Keratinocyte (primary cell): ENCODE data around the gene CRTC1. TPM values are rescaled to one million over a fixed set of nuclear protein-coding genes. Genes with fewer than 3 reads are reported as not detected.

Experiments
- DNase-seq: peaks from one replicate; pipeline ENCODE4 v3.0.0-alpha.2; 2011; ENCODE audit warnings: low read depth, missing footprints, low spot score
- FAIRE-seq: peaks from 2 replicates; lab custom pipeline; 2011; peaks lifted over from hg19 to GRCh38; lab: Jason Lieb, UNC
- H2AFZ ChIP-seq: 2 replicates; pipeline ENCODE4 v1.6.0; 2012; ENCODE audit warnings: low read length, control low read depth, inconsistent platforms; ENCODE audit not compliant: control insufficient read depth
- H3K27ac ChIP-seq: 2 replicates; pipeline ENCODE4 v1.5.1; 2011; ENCODE audit warnings: low read length; ENCODE audit not compliant: control insufficient read depth, insufficient read depth
- H3K27me3 ChIP-seq: 3 replicates; pipeline ENCODE4 v1.6.0; 2011; ENCODE audit warnings: low read length; ENCODE audit not compliant: control insufficient read depth, insufficient read depth; ENCODE audit errors: extremely low read depth
- H3K36me3 ChIP-seq, 2 experiments: 2 replicates in 1 of 2; 3 replicates in 1 of 2; pipeline ENCODE4 v1.5.1; 2011; ENCODE audit warnings: low read length in 2 of 2, mild to moderate bottlenecking in 1 of 2; ENCODE audit not compliant: control insufficient read depth in 2 of 2, insufficient read depth in 2 of 2; ENCODE audit errors: extremely low read depth in 1 of 2
- H3K4me1 ChIP-seq: 3 replicates; pipeline ENCODE4 v1.5.1; 2011; ENCODE audit warnings: low read length; ENCODE audit not compliant: control insufficient read depth, insufficient read depth; ENCODE audit errors: extremely low read depth
- H3K4me2 ChIP-seq: 3 replicates; pipeline ENCODE4 v1.6.0; 2011; ENCODE audit warnings: low read depth, low read length; ENCODE audit not compliant: control insufficient read depth, insufficient read depth; ENCODE audit errors: extremely low read depth
- H3K4me3 ChIP-seq, 3 experiments: fragments of 200-600 bp in 1 of 3; sonication (generic) in 1 of 3; 2 replicates in 2 of 3; 3 replicates in 1 of 3; pipeline ENCODE4 v1.5.1; 2011 to 2016; ENCODE audit warnings: low read length in 3 of 3, mild to moderate bottlenecking in 3 of 3, control low read depth in 2 of 3, inconsistent platforms in 1 of 3, low read depth in 1 of 3, mixed read lengths in 1 of 3, mixed run types in 1 of 3, moderate library complexity in 1 of 3; ENCODE audit not compliant: control insufficient read depth in 2 of 3, insufficient read depth in 2 of 3; ENCODE audit errors: extremely low read depth in 1 of 3
- H3K79me2 ChIP-seq: 2 replicates; pipeline ENCODE4 v1.6.0; 2012; ENCODE audit warnings: low read length; ENCODE audit not compliant: control insufficient read depth, insufficient read depth
- H3K9ac ChIP-seq: 3 replicates; pipeline ENCODE4 v1.6.0; 2011; ENCODE audit warnings: low read length; ENCODE audit not compliant: control insufficient read depth, insufficient read depth; ENCODE audit errors: extremely low read depth
- H3K9me1 ChIP-seq: 3 replicates; pipeline ENCODE4 v1.6.0; 2011; ENCODE audit warnings: low read length; ENCODE audit not compliant: control insufficient read depth, insufficient read depth; ENCODE audit errors: extremely low read depth
- H3K9me3 ChIP-seq: 2 replicates; pipeline ENCODE4 v1.5.1; 2012; ENCODE audit warnings: low read depth, low read length; ENCODE audit not compliant: control insufficient read depth
- H4K20me1 ChIP-seq: 3 replicates; pipeline ENCODE4 v1.6.0; 2011; ENCODE audit warnings: low read length; ENCODE audit not compliant: control insufficient read depth, insufficient read depth; ENCODE audit errors: extremely low read depth
- CTCF ChIP-seq, 3 experiments: IDR thresholded peaks in 1 of 3; conservative IDR thresholded peaks in 1 of 3; optimal IDR thresholded peaks in 1 of 3; 2 replicates in 2 of 3; 3 replicates in 1 of 3; pipeline versions ENCODE3 to v1.5.1; 2011; ENCODE audit warnings: low read length in 3 of 3, mild to moderate bottlenecking in 3 of 3, moderate library complexity in 2 of 3, control low read depth in 1 of 3, inconsistent platforms in 1 of 3; ENCODE audit not compliant: insufficient read depth in 2 of 3; ENCODE audit errors: extremely low read depth in 1 of 3
- EZH2 ChIP-seq: IDR thresholded peaks from one replicate; pipeline ENCODE4 v1.6.1; 2012; ENCODE audit warnings: inconsistent platforms, mild to moderate bottlenecking, low read length, moderate library complexity
- dilution Hi-C: fragments of 300-500 bp; cut with MboI; formaldehyde crosslinking; loops from one replicate; pipeline ENCODE4 v1.7.0; 2020; ENCODE audit warnings: low sequenced_read_pairs; ENCODE audit not compliant: extremely low pct_ligation_motif_present
- polyA plus RNA-seq, 5 experiments: library from polyadenylated mRNA; depleted of rRNA in 3 of 5; stranded (reverse) in 3 of 5; stranded (forward) in 1 of 5; unstranded in 1 of 5; fragments of >200 nt; gene quantifications; 1 replicate in 1 of 5; 2 replicates in 3 of 5; 3 replicates in 1 of 5; pipeline versions ENCODE4 v1.2.1 to v1.2.3, GENCODE V29; 2011 to 2012; ENCODE audit warnings: missing spikeins in 2 of 5, low read depth in 1 of 5, low replicate concordance in 1 of 5

CRTC1 gene
- polyA plus RNA-seq, 1 donor (not counting 4 experiments of a cell fraction or from before 2014, with no cell fraction given): 0.54 TPM

GRCh38 chr19:18683958-18684641 lies 620 bp downstream of the CRTC1 start:
- TF ChIP-seq EZH2: no peak
- TF ChIP-seq CTCF (optimal IDR thresholded peaks at IDR 0.05 in 1 of 3, IDR thresholded peaks at IDR 0.05 in 1 of 3, conservative IDR thresholded peaks at IDR 0.05 in 1 of 3; ENCODE audit: extremely low read depth in 1 of 3, insufficient read depth in 2 of 3, low read length in 3 of 3): no peak
- DNase-seq: no peak
- Histone ChIP-seq H3K9ac (no peak overlapping the region), H3K36me3 (no peaks in the 10 kb centered on the region), H3K4me1 (peaks cover 9% of the 10 kb centered on the region), H3K27ac (no peak overlapping the region), H3K4me2 (peak overlapping the region; percentile 85), H3K9me1 (no peaks in the 10 kb centered on the region), H3K4me3 (peak overlapping the region; percentile 55 to 67 (median 56)), H3K79me2 (peaks cover 3% of the 10 kb centered on the region), H4K20me1 (no peaks in the 10 kb centered on the region), H3K9me3 (no peaks in the 10 kb centered on the region), H3K27me3 (no peaks in the 10 kb centered on the region), H2AFZ (no peak overlapping the region)
- dilution Hi-C loops: no loop called here
- no peak for FAIRE-seq

GRCh38 chr19:18684642-18684993 lies 1.1 kb downstream of the CRTC1 start:
- Histone ChIP-seq H4K20me1 (no peaks in the 10 kb centered on the region), H2AFZ (no peak overlapping the region), H3K9me3 (no peaks in the 10 kb centered on the region), H3K27ac (no peak overlapping the region), H3K36me3 (no peaks in the 10 kb centered on the region), H3K4me3 (no peak overlapping the region), H3K4me1 (peaks cover 9% of the 10 kb centered on the region), H3K9me1 (no peaks in the 10 kb centered on the region), H3K9ac (no peak overlapping the region), H3K79me2 (peaks cover 5% of the 10 kb centered on the region), H3K4me2 (no peak overlapping the region), H3K27me3 (no peaks in the 10 kb centered on the region)
- FAIRE-seq: no peak
- dilution Hi-C loops: no loop called here
- TF ChIP-seq CTCF (optimal IDR thresholded peaks at IDR 0.05 in 1 of 3, IDR thresholded peaks at IDR 0.05 in 1 of 3, conservative IDR thresholded peaks at IDR 0.05 in 1 of 3; ENCODE audit: extremely low read depth in 1 of 3, insufficient read depth in 2 of 3, low read length in 3 of 3): no peak
- TF ChIP-seq EZH2: no peak
- no peak for DNase-seq
